ENCODE data around the gene DPF3.
"Not testable (repeated sequence)": the region's sequence is repeated elsewhere in the genome, so short reads cannot be mapped to it uniquely, and the experiment has no call there.

The DPF3 gene

GRCh38 chr14:72755766-72756165 is 138.1 kb downstream of the DPF3 start:
- no peaks in the 10 kb centered on the region for H3K4me1 ChIP-seq (ENCODE audit: control insufficient read depth, insufficient read depth, low read length)
- H3K9me3 ChIP-seq (ENCODE audit: control insufficient read depth, insufficient read depth, low read length), result no peaks in the 10 kb centered on the region
- H3K27ac ChIP-seq (ENCODE audit: low read length), result no peak overlapping the region
- H3K36me3 ChIP-seq (ENCODE audit: control insufficient read depth, insufficient read depth, low read length), result no peaks in the 10 kb centered on the region
- no peak overlapping the region for H3K4me3 ChIP-seq (ENCODE audit: low read length)
- no CpG with 5 or more reads among the region's 3 CpGs for WGBS (ENCODE audit: insufficient coverage, insufficient read length)
- no peaks in the 10 kb centered on the region for H3K27me3 ChIP-seq (ENCODE audit: control insufficient read depth, insufficient read depth, low read length)
- no peak for DNase-seq (ENCODE audit: low read depth, low spot score)

DNA sequence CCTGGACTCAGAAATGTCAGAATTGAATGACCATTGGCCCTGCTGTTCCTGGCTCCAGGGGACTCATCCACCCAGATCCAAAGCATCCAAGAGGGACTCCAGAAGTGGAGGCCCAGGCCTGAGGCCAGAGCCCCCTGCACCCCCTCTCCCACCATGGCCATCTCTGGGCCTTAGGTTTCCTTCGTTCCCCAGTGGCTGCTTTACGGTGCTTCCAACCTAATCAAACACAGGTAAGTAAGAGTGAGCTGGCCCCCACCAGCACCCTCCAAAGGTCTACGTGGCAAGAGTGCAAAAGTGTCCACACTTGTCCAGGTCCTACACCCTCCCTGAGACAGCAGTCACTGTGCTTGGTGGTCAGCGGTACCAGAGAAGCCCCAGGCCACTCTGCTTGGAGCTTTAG is 139.0 kb downstream of the DPF3 start:
- Histone ChIP-seq H3K4me1 (ENCODE audit: control insufficient read depth, insufficient read depth, low read length) (no peaks in the 10 kb centered on the region), H3K9me3 (ENCODE audit: control insufficient read depth, insufficient read depth, low read length) (no peaks in the 10 kb centered on the region), H3K4me3 (ENCODE audit: low read length) (no peak overlapping the region), H3K36me3 (ENCODE audit: control insufficient read depth, insufficient read depth, low read length) (no peaks in the 10 kb centered on the region), H3K27ac (ENCODE audit: low read length) (no peak overlapping the region), H3K27me3 (ENCODE audit: control insufficient read depth, insufficient read depth, low read length) (no peaks in the 10 kb centered on the region)
- WGBS (ENCODE audit: insufficient coverage, insufficient read length), result no CpG with 5 or more reads among the region's 4 CpGs
- no peak for DNase-seq (ENCODE audit: low read depth, low spot score)

DNA sequence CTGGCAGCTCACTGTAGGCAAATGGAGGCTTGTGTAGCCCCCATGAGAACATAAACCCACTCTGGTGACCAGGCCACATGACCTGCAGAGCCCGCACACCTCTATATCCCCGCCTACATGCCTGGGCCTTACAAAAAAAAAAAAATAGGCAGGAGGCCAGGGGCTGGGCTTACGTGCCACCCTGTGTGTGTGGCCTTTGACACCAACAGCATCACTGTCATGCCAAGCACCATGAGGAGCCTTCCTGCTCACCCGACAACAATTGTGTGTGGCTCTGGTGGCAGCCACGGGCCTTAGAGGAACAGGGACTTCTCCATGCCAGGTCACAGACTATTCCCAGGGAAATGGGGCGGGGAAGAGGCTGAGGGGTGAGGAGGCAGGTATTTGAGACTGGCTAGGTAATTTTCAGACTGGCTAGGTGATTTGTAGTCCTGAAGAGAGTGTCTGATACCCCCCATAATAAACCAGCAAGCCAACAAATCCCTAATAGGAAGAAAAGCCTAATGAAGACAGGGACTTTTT is 140.0 kb downstream of the DPF3 start:
- WGBS (ENCODE audit: insufficient coverage, insufficient read length), result no CpG with 5 or more reads among the region's 6 CpGs
- no peak for DNase-seq (ENCODE audit: low read depth, low spot score)

GRCh38 chr14:72753044-72753710 is 140.7 kb downstream of the DPF3 start:
- H3K4me3 ChIP-seq (ENCODE audit: low read length), result no peak overlapping the region

More for the DNA sequence above, 140.0 kb downstream of the DPF3 start:
- Histone ChIP-seq H3K36me3 (ENCODE audit: control insufficient read depth, insufficient read depth, low read length) (no peaks in the 10 kb centered on the region), H3K27ac (ENCODE audit: low read length) (no peak overlapping the region), H3K9me3 (ENCODE audit: control insufficient read depth, insufficient read depth, low read length) (no peaks in the 10 kb centered on the region), H3K27me3 (ENCODE audit: control insufficient read depth, insufficient read depth, low read length) (no peaks in the 10 kb centered on the region), H3K4me1 (ENCODE audit: control insufficient read depth, insufficient read depth, low read length) (no peaks in the 10 kb centered on the region), H3K4me3 (ENCODE audit: low read length) (no peak overlapping the region)

DNA sequence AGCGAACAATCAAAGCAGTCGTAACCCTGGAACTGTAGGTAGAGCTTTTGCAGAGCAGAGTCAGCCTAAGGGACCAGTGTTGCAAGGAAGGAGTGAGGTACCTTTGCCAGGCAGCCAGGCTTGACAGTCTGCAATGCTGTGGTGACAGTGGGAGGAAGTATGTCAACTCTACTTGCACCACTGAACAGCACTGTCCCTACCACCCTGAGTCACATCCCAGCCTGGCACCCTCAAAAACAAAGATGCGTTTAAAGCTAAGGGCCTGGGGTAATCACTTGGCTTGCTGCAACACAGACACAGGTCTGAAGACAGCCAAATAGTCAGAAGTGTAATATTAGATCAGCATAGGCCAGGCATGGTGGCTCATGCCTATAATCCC is 141.9 kb downstream of the DPF3 start:
- DNase-seq (ENCODE audit: low read depth, low spot score), result no peak
- H3K4me3 ChIP-seq (ENCODE audit: low read length), result no peak overlapping the region
- no CpG with 5 or more reads among the region's 3 CpGs for WGBS (ENCODE audit: insufficient coverage, insufficient read length)
- H3K36me3 ChIP-seq (ENCODE audit: control insufficient read depth, insufficient read depth, low read length), result no peaks in the 10 kb centered on the region
- H3K9me3 ChIP-seq (ENCODE audit: control insufficient read depth, insufficient read depth, low read length), result no peaks in the 10 kb centered on the region
- H3K27ac ChIP-seq (ENCODE audit: low read length), result no peak overlapping the region
- H3K4me1 ChIP-seq (ENCODE audit: control insufficient read depth, insufficient read depth, low read length), result no peaks in the 10 kb centered on the region
- H3K27me3 ChIP-seq (ENCODE audit: control insufficient read depth, insufficient read depth, low read length), result no peaks in the 10 kb centered on the region

More at GRCh38 chr14:72753044-72753710, 140.7 kb downstream of the DPF3 start:
- no peak for DNase-seq (ENCODE audit: low read depth, low spot score)
- Histone ChIP-seq H3K4me1 (ENCODE audit: control insufficient read depth, insufficient read depth, low read length) (no peaks in the 10 kb centered on the region), H3K27ac (ENCODE audit: low read length) (no peak overlapping the region), H3K36me3 (ENCODE audit: control insufficient read depth, insufficient read depth, low read length) (no peaks in the 10 kb centered on the region), H3K27me3 (ENCODE audit: control insufficient read depth, insufficient read depth, low read length) (no peaks in the 10 kb centered on the region), H3K9me3 (ENCODE audit: control insufficient read depth, insufficient read depth, low read length) (no peaks in the 10 kb centered on the region)
- no CpG with 5 or more reads among the region's 8 CpGs for WGBS (ENCODE audit: insufficient coverage, insufficient read length)

DNA sequence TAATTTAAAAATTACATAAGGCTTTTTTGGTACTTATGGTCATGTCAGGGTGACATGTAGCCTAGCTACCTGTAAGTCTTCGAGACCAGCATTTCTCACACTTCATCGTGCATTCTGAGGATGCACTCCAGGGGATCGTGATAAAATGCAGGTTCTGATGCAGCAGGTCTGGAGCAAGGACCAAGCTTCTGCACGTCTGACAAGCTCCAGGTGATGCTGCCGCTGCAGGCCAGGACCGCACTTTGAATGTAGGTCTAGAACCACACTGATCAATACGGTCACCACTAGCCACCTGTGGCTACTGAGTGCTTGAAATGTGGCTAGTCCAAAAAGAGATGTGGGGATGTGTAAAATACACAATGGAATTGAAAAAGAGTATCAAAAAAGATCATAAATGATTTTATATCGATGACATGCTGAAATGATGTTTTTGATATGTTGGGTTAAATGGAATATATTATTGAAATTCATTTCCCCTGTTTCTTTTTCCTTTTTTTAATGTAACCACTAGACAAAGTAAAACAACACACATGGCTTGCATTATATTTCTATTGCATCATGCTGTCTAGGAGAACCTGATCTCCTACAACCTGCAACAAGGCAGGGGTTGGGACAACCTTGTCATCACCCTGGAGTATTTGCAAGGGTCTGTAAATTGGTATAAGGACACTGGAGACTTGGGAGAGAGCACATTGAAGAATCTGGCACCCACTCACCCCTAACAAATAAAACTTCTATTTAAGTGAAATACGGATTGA is 142.4 kb downstream of the DPF3 start:
- no peak for DNase-seq (ENCODE audit: low read depth, low spot score)
- H3K27ac ChIP-seq (ENCODE audit: low read length), result no peak overlapping the region
- no peaks in the 10 kb centered on the region for H3K36me3 ChIP-seq (ENCODE audit: control insufficient read depth, insufficient read depth, low read length)
- no peaks in the 10 kb centered on the region for H3K4me1 ChIP-seq (ENCODE audit: control insufficient read depth, insufficient read depth, low read length)
- H3K9me3 ChIP-seq (ENCODE audit: control insufficient read depth, insufficient read depth, low read length), result no peaks in the 10 kb centered on the region
- no CpG with 5 or more reads among the region's 9 CpGs for WGBS (ENCODE audit: insufficient coverage, insufficient read length)
- H3K27me3 ChIP-seq (ENCODE audit: control insufficient read depth, insufficient read depth, low read length), result no peaks in the 10 kb centered on the region
- no peak overlapping the region for H3K4me3 ChIP-seq (ENCODE audit: low read length)

DNA sequence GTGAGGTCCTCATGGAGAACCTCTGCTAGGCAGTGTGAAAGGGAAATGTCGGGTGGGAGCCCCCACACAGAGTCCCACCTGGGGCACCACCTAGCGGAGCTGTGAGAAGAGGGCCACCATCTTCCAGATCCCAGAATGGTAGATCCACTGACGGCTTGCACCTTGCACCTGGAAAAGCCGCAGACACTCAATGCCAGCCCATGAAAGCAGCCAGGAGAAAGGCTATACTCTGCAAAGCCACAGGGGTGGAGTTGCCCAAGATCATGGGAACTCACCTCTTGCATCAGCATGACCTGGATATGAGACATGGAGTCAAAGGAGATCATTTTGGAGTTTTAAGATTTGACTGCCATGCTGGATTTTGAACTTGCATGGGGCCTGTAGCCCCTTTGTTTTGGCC is 145.0 kb downstream of the DPF3 start:
- H3K4me3 ChIP-seq (ENCODE audit: low read length); H3K36me3 ChIP-seq (ENCODE audit: control insufficient read depth, insufficient read depth, low read length); H3K27ac ChIP-seq (ENCODE audit: low read length); DNase-seq (ENCODE audit: low read depth, low spot score); H3K4me1 ChIP-seq (ENCODE audit: control insufficient read depth, insufficient read depth, low read length); H3K27me3 ChIP-seq (ENCODE audit: control insufficient read depth, insufficient read depth, low read length); H3K9me3 ChIP-seq (ENCODE audit: control insufficient read depth, insufficient read depth, low read length): not testable (repeated sequence)
- whole genome bisulfite sequencing (ENCODE audit: insufficient coverage, insufficient read length), result no CpG with 5 or more reads among the region's 4 CpGs

DNA sequence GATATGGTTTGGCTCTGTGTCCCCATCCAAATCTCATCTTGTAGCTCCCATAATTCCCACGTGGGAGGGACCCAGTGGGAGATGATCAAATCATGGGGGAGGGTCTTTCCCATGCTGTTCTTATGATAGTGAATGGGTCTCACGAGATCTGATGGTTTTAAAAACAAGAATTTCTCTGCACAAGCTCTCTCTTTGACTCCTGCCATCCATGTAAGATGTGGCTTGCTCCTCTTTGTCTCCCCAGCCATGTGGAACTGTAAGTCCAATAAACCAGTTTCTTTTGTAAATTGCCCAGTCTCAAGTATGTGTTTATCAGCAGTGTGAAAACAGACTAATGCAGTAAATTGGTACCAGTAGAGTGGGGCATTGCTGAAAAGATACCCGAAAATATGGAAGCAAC is 146.2 kb downstream of the DPF3 start:
- Histone ChIP-seq H3K27me3 (ENCODE audit: control insufficient read depth, insufficient read depth, low read length) (no peaks in the 10 kb centered on the region), H3K9me3 (ENCODE audit: control insufficient read depth, insufficient read depth, low read length) (no peaks in the 10 kb centered on the region), H3K36me3 (ENCODE audit: control insufficient read depth, insufficient read depth, low read length) (no peaks in the 10 kb centered on the region), H3K4me1 (ENCODE audit: control insufficient read depth, insufficient read depth, low read length) (no peaks in the 10 kb centered on the region), H3K27ac (ENCODE audit: low read length) (no peak overlapping the region), H3K4me3 (ENCODE audit: low read length) (no peak overlapping the region)
- WGBS (ENCODE audit: insufficient coverage, insufficient read length), result no CpG with 5 or more reads among the region's 3 CpGs
- DNase-seq (ENCODE audit: low read depth, low spot score), result no peak

GRCh38 chr14:72745991-72746980 is 147.6 kb downstream of the DPF3 start:
- no peak for DNase-seq (ENCODE audit: low read depth, low spot score)
- Histone ChIP-seq H3K4me3 (ENCODE audit: low read length) (no peak overlapping the region), H3K27ac (ENCODE audit: low read length) (no peak overlapping the region), H3K36me3 (ENCODE audit: control insufficient read depth, insufficient read depth, low read length) (no peaks in the 10 kb centered on the region), H3K9me3 (ENCODE audit: control insufficient read depth, insufficient read depth, low read length) (no peaks in the 10 kb centered on the region), H3K4me1 (ENCODE audit: control insufficient read depth, insufficient read depth, low read length) (no peaks in the 10 kb centered on the region), H3K27me3 (ENCODE audit: control insufficient read depth, insufficient read depth, low read length) (no peaks in the 10 kb centered on the region)
- no CpG with 5 or more reads among the region's 20 CpGs for WGBS (ENCODE audit: insufficient coverage, insufficient read length)

GRCh38 chr14:72745546-72745945 is 148.4 kb downstream of the DPF3 start:
- no peak for DNase-seq (ENCODE audit: low read depth, low spot score)
- no peaks in the 10 kb centered on the region for H3K27me3 ChIP-seq (ENCODE audit: control insufficient read depth, insufficient read depth, low read length)
- H3K9me3 ChIP-seq (ENCODE audit: control insufficient read depth, insufficient read depth, low read length), result no peaks in the 10 kb centered on the region
- H3K4me1 ChIP-seq (ENCODE audit: control insufficient read depth, insufficient read depth, low read length), result no peaks in the 10 kb centered on the region
- H3K36me3 ChIP-seq (ENCODE audit: control insufficient read depth, insufficient read depth, low read length), result no peaks in the 10 kb centered on the region
- H3K27ac ChIP-seq (ENCODE audit: low read length), result no peak overlapping the region
- no CpG with 5 or more reads among the region's 5 CpGs for WGBS (ENCODE audit: insufficient coverage, insufficient read length)
- H3K4me3 ChIP-seq (ENCODE audit: low read length), result no peak overlapping the region
